T47D (cell line): Measurements from ENCODE around the gene SUFU.
"Not testable (repeated sequence)": the region's sequence is repeated elsewhere in the genome, so short reads cannot be mapped to it uniquely, and the experiment has no call there.

ENCODE experiments used
- DNase-seq, 2 experiments: peaks; one replicate each; pipeline versions ENCODE4 v3.0.0 to v3.0.0-alpha.2; 2011 to 2012; ENCODE audit warnings: low read depth in 1 of 2, low spot score in 1 of 2
- JUND ChIP-seq: IDR thresholded peaks from 2 replicates; pipeline ENCODE4 v1.6.1; 2012; ENCODE audit warnings: low read depth
- in situ Hi-C: cut with HindIII; loops from 2 replicates; pipeline ENCODE4 v1.10.0; 2016; ENCODE audit warnings: low sequenced_read_pairs, low pct_unique_long_range_greater_than_20kb

Gene SUFU

DNA sequence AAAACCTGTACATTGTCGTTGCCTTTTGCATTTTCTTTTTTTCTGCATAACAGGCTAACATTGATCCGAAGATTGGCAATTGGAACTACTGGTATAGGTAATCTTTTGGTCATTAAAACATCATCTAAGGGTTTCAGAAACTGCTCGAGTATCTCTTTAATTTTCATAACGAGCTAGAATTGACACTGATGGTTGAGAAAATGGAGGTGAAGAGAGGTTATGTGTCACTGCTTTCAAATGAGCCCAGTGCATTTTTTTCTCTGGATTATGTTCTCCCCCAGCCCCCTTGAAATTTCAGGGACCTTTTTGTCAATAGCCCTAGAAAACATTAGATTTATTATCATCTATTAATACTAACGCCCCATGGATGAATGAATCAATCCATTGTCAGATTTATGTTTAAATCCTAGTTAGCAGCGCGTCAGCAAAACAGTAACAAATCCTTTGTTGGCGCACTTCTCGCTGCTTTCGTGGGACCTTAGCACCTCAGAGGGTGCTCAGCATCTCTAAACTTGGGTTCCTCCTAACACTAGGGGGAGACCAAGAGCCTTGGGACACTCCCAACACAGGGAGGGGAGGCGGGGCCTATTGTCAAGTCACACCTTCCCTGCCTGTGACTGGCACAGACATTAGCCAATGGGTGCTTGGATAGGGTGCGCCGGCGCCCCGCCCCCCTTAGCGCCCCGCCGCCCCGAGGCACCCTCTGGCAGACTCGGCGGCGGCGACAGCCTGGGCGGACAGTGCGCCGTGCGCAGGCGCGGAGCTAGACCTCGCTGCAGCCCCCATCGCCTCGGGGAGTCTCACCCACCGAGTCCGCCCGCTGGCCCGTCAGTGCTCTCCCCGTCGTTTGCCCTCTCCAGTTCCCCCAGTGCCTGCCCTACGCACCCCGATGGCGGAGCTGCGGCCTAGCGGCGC is at the start of gene SUFU:
Gene SUFU, plus strand, starts transcription at position 709 of the 915 bp plus-strand sequence. Its CDS starts 181 bp downstream, at position 890.
- peak; percentile 89 to 100 for DNase-seq
- TF ChIP-seq JUND = no peak
- in situ Hi-C loops = no loop called here

DNA sequence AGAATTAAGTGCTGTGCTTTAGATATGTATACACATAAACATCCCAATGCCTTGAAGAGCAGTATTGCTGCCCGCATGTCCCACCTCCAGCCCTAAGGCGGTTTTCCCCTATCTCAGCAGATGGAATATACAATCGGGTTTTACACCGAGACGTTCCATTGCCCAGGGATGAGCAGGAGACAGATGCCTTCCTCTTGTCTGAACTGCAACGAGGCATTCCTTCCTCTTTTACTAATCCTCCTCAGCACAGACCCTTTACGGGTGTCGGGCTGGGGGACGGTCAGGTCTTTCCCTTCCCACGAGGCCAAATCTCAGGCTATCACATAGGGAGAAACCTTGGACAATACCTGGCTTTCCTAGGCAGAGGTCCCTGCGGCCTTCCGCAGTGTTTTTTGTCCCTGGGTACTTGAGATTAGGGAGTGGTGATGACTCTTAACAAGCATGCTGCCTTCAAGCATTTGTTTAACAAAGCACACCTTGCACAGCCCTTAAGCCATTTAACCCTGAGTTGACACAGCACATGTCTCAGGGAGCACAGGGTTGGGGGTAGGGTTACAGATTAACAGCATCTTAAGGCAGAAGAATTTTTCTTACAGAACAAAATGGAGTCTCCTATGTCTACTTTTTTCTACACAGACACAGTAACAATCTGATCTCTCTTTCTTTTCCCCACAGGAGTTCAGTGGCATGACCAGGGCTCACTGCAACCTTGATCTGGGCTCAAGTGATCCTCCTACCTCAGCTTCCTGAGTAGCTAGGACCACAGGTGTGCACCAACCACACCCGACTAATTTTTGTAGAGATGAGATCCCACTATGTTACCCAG is 48.9 kb upstream of the SUFU start:
- in situ Hi-C loops, DNase-seq: not testable (repeated sequence)

DNA sequence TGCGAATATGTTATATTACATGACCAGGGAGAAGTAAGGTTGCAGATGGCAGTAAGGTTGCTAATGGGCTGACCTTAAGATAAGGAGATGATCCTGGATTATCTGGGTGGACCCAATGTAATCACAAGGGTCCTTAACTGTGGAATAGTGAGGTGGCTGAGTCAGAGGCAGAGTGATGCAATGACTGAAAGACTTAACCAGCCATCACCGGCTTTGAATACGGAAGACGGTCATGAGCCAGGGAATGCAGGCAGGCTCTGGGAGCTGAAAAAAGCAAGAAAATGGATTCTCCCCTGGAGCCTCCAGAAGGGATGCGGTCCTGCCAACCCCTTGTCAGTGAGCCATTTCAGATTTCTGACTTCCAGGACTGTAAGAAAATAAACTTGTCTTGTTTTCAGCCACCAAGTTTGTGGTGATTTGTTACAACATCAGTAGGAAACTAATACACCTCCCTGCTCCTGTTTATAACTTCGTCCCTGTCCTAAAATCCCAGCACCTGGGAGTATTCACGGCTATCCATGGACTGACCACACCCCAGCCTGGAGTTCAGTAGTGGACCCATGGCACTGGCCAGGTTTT is 47.8 kb upstream of the SUFU start:
- in situ Hi-C loops = no loop called here
- TF ChIP-seq JUND = no peak
- DNase-seq = no peak

DNA sequence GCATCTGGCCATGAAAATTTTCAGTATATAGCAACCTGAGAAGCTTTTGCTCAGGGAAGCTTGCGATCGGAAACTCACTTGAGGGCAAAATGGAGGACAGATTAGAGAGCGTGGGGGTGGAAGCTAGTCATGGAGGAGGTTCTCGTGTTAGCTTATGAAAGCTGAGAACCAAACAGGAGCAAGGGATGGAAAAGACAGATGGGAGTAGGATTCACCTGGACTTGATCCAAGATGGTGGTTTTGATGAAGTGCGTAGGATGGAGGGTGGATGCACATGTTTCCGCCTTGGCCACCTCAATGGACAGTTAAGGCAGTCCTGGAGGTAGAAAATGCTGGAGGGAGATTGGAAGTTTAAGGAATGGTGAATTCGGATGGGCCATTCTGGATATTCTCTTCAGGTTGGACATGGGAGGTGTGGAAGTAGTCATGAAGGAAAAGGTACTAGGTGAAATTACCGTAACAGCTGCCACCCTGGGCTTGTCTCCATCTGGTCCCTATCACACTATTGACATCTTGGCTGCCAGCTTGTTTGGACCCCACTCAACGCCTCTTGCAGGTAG is 46.1 kb upstream of the SUFU start:
- no peak for TF ChIP-seq JUND
- in situ Hi-C loops = no loop called here
- no peak for DNase-seq

DNA sequence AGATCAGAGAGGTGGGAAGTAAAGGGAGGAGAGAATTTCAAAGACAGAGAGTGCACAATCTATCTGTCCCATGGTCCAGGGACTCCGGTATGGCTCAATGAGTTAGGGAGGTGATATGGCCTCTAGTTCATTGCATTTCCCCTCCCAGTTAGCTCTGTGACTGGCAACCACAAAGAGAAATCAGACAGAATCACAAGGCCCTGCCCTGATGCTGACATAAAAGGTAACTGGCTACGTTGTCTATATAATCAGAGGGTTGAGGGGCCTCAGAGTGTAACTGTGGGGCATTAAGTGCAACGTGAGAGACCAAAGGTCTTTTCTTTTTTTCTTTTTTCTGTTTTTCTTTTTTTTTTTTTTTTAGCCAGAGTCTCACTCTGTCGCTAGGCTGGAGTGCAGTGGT is 45.1 kb upstream of the SUFU start:
- TF ChIP-seq JUND = no peak
- in situ Hi-C loops = no loop called here
- DNase-seq = no peak

DNA sequence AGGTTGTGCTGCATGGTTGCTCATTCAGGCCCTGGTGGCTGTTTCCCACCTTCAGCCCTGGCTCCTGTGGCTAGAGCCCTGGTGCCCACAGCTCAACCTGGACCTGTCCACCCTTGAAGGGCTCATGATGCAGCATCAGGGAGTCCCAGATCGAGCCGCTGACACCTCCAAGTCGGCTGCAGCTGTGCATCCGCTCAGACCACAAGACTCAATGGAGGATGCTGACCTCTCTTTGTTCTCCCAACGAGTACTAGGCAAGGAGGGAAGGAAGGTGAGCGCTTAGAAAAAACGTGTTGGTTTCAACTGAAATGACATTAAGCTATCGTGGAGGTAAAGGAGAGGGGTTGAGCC is 43.0 kb upstream of the SUFU start:
- DNase-seq = no peak
- in situ Hi-C loops = no loop called here
- TF ChIP-seq JUND = no peak

DNA sequence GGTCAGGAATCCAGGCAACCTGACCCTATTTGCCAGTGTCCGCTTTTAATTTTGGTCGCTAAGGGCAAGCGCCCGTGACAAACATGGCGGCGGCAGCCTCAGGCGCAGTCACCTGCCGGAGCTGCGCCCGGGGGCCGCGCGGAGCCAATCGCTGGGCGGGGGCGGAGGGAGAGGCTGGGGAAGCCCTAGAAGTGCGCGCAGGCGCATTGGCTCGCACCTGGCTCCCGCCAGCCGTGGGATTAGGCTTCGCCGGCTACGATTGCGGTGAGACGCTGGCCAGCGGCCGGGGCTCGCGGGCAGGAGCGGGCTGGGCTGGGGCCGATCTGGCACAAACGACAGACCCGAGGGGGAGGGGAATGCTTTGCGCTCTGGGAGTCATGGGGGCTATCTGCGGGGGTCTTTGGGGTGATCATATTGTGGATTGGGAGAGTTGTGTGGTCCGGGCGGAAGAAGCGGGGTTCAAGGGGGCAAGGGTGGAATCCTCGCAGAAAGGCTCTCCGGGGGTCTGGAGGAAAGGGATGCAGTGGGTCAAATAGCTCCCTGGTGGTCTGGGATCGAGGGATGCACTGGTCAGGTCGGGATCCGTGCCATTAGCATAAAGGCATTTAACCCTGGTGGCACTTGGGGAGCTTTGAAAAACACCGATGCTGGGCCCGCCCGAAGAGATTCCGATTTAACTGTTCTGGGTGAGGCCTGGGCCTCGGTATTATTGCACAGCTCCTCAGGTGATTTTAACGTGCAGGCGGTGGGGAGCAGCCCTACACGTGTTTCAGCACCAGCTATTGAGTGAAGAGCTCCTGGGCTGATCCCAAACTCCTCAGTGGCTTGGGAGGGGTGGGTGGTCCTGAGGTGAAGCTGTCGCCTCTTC is 42.4 kb upstream of the SUFU start:
- peak; percentile 97 to 98 for DNase-seq
- in situ Hi-C loops = no loop called here
- no peak for TF ChIP-seq JUND

DNA sequence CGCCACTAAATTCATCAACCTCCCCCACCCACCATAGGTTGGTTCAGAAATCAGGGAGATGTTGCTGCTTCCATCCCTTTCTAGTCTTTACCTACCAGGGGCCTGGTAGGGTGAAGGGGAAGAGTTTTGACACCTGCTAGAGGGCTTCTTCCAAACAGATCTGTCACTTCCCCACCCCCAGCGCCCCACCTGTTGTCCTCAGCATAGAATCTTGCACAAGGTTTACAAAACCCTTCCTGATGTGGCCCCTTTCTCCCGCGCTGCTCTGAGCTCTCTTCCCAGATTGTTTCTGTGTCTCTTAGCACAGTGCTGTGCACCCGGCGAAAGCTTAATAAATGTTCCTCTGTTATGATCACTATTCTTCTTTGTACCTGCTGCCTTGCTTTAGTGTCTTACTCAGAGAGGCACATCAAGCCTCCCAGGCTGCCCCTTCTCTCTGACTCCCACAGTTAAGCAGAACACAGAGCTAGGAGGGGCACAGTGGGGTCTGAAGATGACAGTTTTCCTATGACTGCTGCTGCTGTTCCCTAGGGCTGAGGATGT is 41.2 kb upstream of the SUFU start:
- no peak for DNase-seq
- no peak for TF ChIP-seq JUND
- in situ Hi-C loops = no loop called here

DNA sequence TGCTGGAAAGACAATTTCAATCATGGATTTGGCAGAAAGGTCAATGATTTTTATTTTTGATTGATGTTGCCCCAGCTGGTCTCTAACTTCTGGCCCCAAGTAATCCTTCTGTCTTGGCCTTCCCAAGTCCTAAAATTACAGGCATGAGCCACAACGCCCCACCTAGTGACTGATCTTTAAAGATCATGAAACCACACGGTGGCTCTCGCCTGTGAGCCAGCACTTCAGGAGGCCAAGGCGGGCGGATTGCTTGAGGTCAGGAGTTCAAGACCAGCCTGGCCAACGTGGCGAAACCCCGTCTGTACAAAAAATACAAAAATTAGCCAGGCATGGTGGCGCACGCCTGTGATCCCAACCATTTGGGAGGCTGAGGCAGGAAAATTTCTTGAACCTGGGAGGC is 39.8 kb upstream of the SUFU start:
- DNase-seq = no peak
- in situ Hi-C loops = no loop called here
- TF ChIP-seq JUND = no peak

DNA sequence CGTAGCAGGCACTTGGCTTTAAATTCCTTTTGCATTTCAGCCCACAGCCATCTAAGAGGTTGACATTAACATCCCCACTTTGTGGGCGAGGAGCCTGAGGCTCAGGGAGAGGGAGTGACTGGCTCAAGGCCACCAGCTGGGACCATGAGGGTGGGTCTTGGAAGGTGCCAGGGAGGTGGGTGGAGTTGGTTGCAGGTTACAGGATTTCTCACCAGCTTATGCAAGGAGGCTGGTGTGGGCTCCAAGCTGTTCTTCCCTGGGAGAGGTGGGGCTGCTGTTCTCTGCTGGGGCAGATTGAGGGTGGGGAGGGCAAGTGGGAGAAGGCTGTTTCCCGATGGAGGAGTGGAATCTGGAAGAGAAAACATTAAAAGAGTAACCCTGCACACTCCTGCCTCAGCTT is 38.3 kb upstream of the SUFU start:
- in situ Hi-C loops = no loop called here
- TF ChIP-seq JUND = no peak
- no peak for DNase-seq

DNA sequence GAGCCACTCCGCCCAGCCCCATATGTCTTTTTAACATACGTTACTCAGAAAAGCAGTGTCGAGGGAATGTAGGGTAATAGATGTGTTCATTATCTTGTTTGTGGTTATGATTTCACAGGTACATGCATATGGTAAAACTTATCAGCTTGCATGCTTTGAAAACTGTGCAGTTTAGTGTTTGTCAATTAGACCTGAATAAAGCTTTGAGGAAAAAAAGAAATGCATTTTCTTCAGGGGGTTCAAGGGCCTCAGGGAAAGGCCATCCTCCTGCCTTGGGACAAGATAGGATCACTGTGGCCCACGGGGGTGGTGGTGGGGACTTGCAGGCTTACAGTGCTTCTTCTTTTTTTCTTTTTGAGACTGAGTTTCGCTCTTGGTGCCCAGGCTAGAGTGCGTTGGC is 36.5 kb upstream of the SUFU start:
- no peak for TF ChIP-seq JUND
- DNase-seq = no peak
- in situ Hi-C loops = no loop called here
